ENCODE data around the gene PAK1.
"Not testable (repeated sequence)": the region's sequence is repeated elsewhere in the genome, so short reads cannot be mapped to it uniquely, and the experiment has no call there.

Gene PAK1

DNA sequence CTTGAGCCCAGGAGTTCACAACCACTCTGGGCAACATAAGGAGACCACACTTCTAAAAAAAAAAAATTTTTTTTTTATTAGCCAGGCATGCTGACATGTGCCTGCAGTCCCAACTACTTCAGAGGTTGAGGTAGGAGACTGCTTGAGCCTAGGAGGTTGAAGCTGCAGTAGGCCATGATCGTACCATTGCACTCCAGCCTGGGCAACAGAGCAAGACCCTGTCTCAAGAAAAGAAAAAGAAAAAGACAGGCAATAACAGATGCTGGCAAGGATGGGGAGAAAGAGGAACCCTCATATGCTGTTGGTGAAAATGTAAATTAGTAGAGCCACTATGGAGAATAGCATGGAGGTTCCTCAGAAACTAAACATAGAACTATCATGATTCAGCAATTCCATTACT lies 64.8 kb downstream of the PAK1 start:
- no peak for DNase-seq (ENCODE audit: extremely low read depth in 1 of 2, low read depth in 1 of 2)

DNA sequence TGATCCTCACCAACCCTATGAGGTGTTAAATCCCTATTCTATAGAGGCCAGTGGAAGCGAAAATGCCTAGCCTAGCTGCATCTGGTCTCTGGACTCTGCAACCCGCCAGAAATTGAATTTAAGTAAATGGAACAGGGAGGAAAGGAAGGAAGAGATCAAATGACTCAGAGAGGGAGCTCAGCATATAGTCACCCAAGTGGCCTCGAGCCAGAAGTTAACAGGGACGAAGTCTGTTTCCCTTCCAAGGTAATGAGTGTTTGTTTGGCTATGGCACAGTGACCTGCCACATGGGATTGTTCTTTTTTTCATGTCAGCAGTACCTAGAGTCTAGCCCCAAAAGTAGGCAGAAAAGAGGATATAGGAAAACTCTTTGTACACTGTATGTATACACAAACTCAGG lies 66.3 kb downstream of the PAK1 start:
- DNase-seq (ENCODE audit: extremely low read depth in 1 of 2, low read depth in 1 of 2) = no peak

DNA sequence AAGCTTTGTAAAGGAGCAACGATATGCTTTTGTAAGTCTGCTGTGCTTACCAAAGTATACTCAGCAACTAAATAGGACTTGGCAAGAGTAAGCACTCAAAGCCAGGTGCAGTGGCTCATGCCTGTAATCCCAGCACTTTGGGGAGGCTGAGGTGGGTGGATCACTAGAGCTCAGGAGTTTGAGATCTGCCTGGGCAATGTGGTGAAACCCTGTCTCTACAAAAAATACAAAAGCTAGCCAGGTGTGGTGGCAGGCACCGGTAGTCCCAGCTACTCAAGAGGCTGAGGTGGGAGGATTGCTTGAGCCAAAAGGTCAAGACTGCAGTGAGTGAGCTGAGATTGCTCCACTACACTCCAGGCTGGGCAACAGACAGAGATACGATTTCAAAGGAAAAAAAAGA lies 67.5 kb downstream of the PAK1 start:
- DNase-seq (ENCODE audit: extremely low read depth in 1 of 2, low read depth in 1 of 2) = no peak

DNA sequence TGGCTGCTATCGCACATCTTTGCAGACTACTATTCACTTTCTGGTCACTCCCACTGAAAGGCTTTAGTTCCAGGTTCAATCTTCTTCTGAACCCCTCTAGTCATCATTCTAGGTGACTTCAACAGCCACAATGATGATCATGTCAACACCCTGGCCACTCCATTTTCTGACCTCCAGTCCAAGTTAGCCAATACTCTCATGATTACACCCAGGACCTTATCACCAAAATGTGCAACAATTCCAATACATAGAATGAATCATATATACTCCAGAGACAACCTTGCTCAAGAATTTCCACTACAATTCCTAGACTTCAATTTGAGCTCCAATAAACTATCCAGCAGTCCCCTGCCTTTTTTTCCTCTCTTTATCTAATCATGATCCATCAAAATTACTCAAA lies 70.7 kb downstream of the PAK1 start:
- no peak for DNase-seq (ENCODE audit: extremely low read depth in 1 of 2, low read depth in 1 of 2)

DNA sequence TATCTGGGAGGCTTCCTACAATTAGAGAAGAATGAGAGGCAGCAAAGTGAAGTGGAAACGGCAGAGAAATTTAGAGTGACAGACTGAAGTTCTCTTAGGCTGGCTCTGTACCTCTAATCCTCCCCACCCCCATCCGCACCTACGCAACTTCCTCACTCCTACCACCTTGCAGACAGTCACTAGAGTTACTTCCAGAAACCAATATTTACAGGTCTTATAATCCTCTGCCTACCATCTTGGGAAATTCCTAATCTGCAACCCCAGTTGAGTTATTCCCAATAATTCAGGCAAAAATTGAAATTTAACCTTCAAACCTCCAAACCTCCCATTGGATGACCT lies 71.7 kb downstream of the PAK1 start:
- no peak for DNase-seq (ENCODE audit: extremely low read depth in 1 of 2, low read depth in 1 of 2)

DNA sequence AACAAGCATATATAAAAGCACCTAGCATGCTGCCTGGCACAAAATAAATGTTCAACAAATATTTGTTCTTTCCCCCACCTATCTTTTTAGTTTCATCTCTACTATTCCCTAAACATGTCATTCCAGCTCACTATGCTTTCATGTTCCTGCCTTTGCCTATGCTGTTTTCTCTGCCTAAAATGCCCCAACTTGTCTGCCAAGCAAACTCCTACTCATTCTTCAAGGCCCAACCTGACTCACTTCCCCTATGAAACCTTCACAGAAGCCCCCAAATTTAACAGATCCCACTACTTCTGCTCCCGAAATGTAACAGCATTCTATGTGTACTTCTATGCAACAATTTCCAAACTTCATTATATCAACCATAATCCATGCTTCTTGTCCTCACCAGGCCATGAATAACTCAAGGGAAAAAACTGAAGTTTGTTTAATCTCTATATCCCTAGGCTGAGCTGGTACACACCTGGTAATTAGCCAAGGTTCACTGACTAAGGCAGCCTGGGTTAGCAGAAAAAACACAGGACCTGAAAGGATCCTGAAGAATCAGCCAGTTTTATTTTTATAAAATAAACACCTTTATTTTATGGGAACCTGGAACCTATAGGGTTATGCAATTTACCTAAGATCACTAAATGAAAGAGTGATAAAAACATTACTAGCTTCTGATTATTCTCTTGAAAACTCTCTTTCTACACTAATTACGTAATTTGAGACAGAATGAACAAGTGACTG lies 72.2 kb downstream of the PAK1 start:
- no peak for DNase-seq (ENCODE audit: extremely low read depth in 1 of 2, low read depth in 1 of 2)

DNA sequence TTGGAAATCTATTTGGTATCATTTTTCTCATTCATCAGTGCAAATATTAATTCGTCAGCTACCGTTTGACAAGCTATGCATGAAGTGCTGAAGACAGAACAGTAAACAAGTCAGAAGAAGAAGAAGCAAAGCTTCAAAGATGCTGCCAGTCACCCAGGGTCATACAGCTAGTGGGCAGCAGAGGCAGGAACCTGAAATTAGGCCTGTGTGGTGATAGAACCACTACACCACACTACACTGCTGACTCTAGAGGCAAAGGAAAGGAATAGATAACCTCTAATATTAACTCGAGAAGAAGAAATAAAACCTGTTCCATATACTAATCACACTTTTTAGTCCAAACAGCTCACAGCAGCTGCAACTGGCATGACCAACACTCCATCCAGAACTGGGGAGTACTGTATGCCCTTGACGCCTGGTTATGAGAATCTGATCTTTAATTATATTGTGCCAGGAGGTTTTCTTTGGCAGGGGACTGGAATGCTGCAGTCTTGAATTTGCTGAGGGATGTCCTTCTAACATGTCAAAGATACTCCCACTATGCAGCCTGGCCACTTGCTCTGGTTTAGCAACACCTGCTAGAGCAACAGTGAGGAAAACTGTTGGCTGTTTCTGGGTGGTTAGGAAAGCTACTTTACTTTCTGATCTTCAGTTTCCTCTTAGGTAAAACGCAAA lies 73.0 kb downstream of the PAK1 start:
- no peak for DNase-seq (ENCODE audit: extremely low read depth in 1 of 2, low read depth in 1 of 2)

DNA sequence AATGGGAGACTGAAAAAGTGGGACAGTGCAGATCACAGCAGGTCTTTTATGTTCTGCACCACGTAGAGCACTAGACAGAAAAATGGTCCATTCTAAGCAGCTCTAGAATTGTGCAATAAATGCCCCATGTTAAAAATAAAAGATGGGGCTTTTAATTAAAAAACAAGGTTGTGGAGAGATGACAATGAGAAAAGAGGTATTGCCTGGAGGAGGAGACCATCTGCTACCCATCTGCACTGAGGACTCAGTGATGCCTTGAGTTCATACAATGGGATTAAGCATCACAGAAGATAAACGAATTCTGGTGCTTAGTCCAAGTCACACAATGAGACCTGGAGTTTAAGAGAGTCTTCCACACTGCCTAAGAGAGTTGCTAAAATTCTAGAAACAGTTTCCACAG lies 73.6 kb downstream of the PAK1 start:
- no peak for DNase-seq (ENCODE audit: extremely low read depth in 1 of 2, low read depth in 1 of 2)

DNA sequence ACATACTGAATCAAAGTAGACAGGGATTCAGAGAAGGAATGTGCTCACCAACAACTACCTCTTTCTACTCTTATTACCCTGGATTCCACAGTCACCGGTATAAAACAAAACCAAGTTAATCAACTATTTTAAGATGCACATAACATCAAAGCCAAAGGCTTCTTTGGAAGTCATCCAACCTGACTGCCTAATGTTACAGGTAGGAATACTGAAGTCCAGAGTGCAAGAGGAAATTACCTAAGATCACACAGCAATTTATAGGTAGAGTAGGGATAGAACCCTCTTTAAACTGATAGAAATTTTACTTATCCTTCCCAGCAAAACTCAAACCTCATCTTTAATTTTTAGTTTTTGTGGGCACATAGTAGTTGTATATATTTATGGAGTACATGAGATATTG lies 76.3 kb downstream of the PAK1 start:
- no peak for DNase-seq (ENCODE audit: extremely low read depth in 1 of 2, low read depth in 1 of 2)

DNA sequence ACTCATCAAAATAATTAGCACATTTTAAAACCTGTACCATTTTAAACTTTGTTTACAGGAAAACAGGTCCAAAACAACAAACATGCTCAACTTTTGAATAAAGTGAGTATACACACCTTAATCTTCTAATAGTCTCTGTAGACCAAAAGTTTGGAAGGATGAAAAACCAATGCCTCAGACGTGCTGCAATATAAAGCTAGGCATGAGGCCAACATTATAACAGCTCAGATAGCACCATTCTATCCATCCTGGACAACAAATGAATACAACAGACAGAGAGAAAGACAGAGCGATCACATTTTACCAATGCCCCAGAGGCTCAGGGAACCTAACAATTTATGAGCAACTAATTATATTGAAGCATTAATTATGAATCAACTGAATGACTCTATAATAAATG lies 77.0 kb downstream of the PAK1 start:
- no peak for DNase-seq (ENCODE audit: extremely low read depth in 1 of 2, low read depth in 1 of 2)

DNA sequence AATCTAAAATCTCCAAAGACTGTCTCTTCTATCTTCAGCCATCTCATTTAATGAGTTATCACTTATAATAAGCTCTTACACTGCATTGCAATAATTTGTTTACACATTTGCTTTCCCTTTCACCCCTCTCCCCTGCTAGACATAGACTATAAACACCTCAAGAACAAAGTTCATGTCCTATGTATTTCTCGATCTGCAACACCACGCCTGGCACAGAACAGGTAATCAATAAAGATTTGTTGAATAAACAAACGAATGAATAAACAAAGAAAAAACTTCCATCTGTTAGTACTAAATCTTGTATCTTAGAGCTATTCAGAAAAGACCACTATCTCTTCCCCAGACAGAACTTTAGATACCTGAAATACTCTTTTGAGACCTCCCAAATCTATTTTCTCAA lies 77.6 kb downstream of the PAK1 start:
- DNase-seq (ENCODE audit: extremely low read depth in 1 of 2, low read depth in 1 of 2) = no peak

DNA sequence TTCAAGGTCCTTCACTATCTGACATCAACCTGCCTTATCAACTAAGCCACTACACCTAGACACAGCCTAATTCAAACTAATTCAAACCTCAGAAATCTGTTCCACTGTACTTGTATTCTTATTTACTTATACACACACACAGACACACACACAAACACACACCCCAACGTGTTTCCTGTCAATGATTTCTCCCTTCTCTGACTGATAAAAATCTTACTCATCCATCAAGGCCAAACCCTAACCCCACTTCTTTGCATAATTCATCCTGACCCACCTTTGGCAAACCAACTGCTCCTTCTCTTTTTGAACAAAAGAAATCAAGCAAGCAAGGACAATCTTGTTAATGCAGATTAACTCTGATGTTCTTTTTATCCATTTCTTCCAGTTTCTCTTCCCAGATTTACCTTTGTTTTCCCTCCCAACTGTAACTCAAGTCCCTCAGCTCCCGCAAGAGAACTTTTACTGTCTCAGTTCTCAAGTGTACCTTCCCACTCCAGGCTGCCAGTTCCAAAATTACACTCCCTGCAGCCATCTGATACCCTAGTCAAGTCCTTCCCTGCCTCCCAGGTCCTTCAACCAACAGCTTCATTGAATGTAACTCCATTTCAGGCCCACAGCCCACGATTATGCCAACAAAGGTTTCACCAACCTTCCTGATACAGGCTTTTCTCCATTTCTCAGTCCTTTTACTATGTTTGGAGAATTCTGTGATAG lies 78.3 kb downstream of the PAK1 start:
- DNase-seq (ENCODE audit: extremely low read depth in 1 of 2, low read depth in 1 of 2) = no peak

DNA sequence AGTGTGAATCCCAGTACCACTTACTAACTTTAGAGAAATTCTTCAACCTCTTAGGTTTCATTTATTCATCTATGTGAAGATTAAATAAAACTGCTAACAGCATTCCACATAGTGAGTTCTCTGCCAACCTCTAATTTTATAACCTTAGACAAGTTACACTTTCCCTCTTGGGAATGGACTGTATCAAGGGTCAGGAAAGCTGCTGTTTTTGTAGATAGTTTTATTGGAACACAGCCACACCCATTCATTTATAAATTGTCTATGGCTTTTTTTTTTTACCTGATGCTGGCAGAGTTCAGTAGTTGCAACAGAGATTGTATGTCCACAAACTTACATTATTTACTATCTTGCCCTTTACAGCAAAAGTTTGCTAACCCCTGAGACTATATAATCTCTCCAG lies 81.1 kb downstream of the PAK1 start:
- no peak for DNase-seq (ENCODE audit: extremely low read depth in 1 of 2, low read depth in 1 of 2)

DNA sequence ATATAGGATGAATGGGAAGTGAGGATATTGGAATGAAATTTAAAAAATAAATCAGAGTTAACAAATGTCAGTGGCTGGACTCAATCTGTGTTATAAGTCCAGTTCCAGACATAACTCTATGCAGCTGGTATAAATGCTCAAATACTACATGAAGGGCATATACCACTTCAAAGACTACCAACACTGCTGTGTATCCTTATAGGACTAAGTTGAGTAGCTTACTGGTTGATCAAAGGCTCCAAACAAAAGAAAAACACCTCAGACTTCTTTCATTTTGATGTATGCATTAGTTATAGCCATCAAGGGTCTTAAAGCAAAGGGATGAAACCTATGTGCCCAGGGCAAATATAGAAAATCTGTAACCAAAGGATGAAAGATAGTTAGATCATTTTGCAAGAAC lies 86.2 kb downstream of the PAK1 start:
- no peak for DNase-seq (ENCODE audit: extremely low read depth in 1 of 2, low read depth in 1 of 2)

DNA sequence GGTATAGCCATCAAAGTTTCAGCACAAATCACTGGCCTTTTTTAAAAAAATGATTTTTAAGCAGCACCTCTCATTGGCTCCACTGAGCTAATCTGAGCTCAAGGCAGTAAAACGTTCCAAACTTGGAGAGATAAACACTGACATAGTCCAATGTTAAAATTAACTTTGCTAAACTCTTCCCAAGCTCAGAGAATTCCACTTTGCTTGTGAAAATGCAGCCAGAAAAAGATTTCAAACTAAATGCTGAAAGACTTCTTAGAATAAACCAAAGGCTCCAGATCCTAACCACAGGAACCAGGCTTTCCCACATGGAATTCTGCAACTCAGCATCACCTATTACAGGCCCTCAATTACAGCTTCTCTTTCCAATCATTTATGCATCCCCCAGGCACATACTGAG lies 87.7 kb downstream of the PAK1 start:
- DNase-seq (ENCODE audit: extremely low read depth in 1 of 2, low read depth in 1 of 2) = no peak

DNA sequence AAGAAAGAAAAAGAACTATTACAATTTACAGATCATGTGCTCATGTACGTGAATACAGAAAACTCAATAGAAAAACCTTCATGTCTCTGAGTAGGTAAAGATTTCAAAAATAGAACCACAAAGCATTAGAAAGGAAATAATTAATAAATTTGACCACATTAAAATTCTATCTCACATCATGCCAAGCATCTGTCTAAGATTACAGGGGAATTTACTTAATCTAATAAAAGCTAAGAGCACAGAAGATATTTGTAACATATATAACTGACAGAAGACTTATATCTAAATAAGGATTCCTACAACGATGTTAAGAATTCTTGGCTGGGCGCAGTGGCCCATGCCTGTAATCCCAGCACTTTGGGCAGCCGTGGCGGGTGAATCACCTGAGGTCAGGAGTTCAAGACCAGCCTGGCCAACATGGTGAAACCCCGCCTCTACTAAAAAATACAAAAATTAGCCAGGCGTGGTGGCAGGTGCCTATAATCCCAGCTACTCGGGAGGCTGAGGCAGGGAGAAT lies 88.6 kb downstream of the PAK1 start:
- DNase-seq (ENCODE audit: extremely low read depth in 1 of 2, low read depth in 1 of 2) = not testable (repeated sequence)

DNA sequence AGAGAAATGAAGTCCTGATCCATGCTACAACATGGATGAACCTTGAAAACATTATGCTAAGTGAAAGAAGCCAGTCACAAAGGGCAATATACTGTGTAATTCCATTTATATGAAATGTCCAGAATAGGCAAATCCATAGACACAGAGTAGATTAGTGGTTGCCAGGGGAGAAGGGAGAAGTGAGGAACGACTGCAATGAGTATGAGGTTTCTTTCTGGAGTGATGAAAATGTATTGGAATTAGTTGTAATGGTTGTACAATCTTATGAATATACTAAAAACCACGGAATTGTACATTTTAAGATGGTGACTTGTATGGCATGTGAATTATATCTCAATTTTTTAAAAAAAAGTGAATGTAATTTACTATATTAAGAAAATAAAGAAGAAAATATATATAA lies 89.3 kb downstream of the PAK1 start:
- no peak for DNase-seq (ENCODE audit: extremely low read depth in 1 of 2, low read depth in 1 of 2)

DNA sequence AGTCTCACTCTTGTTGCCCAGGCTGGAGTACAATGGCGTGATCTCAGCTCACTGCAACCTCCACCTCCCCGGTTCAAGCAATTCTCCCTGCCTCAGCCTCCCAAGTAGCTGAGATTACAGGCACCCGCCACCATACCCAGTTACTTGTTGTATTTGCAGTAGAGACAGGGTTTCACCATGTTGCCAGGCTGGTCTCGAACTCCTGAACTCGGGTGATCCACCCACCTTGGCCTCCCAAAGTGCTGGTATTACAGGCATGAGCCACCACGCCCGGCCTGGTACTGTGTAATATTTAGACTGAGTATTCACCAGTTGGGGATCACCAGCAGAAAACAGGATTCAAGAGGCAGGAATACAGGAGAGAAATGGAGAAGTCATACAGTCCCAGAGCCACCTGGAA lies 90.5 kb downstream of the PAK1 start:
- not testable (repeated sequence) for DNase-seq (ENCODE audit: extremely low read depth in 1 of 2, low read depth in 1 of 2)

DNA sequence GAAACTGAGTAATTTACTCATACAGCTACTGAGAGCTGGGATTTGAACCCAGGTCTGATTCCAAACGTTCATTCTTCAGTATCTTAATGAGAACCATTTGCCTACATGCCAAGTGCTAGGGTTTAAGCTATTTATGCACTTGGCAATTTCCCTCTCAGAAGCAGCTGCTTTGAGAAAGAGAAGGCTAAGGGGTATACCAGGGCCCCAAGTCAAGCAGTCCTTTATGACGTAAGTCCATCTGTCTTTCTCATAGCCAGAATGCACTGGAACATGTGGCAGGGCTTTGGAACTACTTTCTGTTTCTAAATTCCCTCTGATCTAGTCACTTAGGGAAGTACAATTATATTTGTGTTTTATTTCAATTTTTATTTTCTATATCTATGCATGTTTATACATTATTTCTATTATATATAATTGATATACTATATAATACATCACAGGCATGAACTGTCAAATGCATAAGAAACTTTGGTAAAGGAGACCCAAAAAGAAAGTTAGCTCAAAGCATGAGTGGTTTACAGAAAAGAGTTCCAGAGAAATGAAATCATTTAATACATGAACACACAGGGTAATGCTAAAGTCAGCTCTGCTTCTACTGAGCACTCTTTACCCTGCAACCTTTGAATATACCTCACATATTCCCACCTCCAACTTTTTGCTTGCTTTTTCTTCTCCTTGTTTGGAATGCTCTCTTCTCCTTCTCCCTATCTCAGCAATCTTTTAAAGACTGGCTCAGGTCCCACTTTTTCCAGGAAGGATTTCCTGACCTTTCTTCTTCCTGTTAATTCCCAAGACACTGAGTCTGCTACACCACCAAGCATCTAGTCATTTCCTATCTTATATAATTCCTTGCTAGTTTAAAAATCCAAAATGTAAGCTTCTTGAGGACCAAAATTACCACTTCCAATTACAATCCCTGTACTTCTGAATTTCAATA lies 91.9 kb downstream of the PAK1 start:
- DNase-seq (ENCODE audit: extremely low read depth in 1 of 2, low read depth in 1 of 2) = no peak

DNA sequence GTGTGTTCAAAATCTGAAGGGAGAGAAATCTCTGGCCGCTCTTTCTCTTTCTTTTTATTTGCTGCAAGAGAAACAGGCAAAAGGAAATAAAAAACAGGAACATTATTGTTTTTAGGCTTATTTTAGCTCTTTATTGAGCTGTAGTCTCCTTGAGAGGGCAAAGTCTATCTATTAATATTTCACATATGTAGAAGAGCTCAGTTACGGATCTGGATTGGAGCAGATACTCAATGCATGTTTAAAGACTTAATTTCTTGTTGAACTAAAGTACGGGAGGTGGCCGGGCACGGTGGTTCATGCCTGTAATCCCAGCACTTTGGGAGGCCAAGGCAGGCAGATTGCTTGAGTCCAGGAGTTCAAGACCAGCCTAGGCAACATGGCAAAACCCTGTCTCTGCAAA lies 94.0 kb downstream of the PAK1 start:
- DNase-seq (ENCODE audit: extremely low read depth in 1 of 2, low read depth in 1 of 2) = no peak

DNA sequence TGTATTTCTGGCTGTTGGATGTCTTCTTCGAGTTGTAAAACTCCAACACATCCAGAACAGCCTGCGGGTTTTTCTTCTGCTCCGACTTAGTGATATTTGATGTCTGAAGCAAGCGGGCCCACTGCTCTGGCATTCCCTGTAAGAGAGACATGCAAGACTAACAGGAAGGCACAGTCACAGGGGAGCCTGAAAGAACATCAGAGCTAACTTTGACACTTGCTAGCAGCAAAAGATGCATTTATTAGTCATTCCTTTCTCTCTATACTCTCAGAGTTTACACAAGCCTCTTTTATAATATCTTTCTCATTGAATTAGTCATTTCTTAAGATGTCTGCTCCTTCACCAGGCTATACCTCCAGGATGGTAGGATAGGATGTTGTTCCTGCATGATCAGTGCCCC lies 94.6 kb downstream of the PAK1 start:
- no peak for DNase-seq (ENCODE audit: extremely low read depth in 1 of 2, low read depth in 1 of 2)

Data from stimulated activated CD8-positive, alpha-beta memory T cell treated with anti-CD3 and anti-CD28 coated beads, Interleukin-7, amount 100 ng/mL, for 48 hours (primary cell).